HG03066 (cell line): ENCODE measurements around the gene NANS.
"Not testable (repeated sequence)": the region's sequence is repeated elsewhere in the genome, so short reads cannot be mapped to it uniquely, and the experiment has no call there.

Experiments used
- ATAC-seq: cut with Tn5 transposase; IDR thresholded peaks from one replicate; pipeline ENCODE4 v1.9.1; 2021; ENCODE audit warnings: low read depth; ENCODE audit not compliant: unreplicated experiment

The NANS gene

DNA sequence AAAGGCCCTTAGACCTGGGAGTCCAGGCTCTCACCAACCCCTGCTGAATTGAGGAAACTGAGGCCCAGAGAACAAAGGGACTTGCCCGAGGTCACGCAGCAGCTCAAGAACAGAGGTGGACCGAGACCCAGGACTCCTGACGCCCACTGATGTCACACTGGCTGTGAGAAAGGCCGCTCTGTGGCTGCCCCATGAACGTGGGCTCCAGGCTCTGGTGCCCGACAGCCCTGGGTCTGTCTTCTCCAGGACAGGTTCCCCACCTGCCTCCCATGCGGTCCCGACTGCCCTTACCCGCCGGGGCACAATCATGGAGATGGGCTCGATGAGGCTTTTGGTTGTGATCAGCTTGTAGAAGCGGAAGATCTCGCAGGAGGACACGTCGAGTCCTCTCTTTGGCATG, 71.8 kb downstream of the NANS start:
- ATAC-seq = no peak

DNA sequence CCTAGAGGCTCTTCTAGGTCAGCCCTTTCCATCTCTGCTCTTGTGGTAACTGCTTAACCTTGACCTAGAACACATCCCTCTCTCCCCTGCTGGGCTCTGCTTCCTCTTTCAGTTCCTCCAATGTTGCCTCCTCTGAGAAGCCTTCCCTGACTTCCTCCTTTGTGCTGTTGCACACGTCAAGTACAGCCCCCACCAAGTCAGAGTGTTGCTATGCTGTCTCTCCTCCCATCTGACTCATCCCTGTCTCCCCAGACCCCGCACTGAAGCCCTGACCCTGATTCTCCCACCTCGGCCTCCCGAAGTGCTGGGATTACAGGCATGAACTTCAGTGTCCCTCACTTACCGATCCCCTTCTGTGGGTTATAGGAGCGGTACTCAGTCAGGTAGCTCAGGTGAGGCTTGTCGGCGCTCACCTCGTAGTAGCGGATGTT, 72.9 kb downstream of the NANS start:
- peak; percentile 91 for ATAC-seq

- ATAC-seq = not testable (repeated sequence)
Measured at GRCh38 chr9:98130060-98130459, 73.5 kb downstream of the NANS start.

DNA sequence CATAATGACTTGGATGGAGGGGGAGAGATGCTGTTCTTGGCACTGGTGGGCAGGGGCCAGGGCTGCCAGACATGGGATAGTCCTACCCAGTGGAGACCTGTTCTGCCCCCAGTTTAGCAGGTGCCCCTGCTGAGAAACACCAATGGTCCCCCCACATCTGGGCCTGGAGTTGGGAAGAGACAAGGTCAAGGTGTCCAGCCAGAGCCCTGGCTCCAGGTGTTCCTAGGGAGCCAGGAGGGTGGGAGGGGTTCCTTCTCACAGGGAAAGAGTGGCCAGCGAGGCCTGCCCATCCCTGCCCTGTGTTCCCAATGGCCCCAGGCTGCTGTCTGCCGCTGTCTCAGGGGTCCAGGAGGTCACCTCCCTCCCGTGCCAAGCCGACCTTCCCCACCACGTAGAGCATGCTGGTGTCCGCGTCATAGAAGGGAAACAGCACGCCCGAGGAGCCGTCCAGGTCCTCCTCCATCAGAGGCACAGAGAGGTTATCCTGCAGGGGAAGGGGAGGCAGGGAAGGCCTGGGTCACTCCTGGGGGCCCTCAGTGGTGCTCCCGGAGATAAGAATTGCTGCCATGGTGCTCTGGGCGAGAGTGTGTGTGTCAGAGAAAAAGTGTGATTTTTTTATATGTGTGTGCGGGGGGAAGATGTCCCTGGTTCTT, 74.2 kb downstream of the NANS start:
- ATAC-seq = no peak

DNA sequence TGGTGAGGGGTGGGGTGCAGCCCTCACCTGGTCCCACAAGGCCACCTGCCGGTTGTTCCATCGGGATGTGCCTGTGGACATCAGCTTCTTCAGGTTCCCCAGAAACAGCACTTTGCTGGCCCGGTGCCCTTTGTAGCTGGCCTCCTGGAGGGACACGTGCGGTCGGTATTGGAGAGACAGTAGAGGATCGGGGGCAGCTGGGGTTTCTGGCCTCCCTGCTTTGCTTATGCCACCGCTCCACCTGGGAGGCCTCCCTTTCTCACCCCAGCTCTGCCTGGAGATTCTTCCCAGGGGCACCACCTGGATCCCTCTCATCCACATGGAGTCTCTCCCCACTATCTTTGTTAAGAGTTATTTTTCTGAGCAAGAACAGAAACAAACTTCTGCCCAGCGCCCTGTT, 75.6 kb downstream of the NANS start:
- no peak for ATAC-seq
